Skeletal muscle tissue (tissue), 4 donors: ENCODE measurements around the gene FRMPD4. TPM values are rescaled to one million over a fixed set of nuclear protein-coding genes. Genes with fewer than 3 reads are reported as not detected.

Source experiments
- H3K27ac ChIP-seq: one replicate; pipeline ENCODE4 v1.7.0; 2013; ENCODE audit warnings: mild to moderate bottlenecking, low read depth, low read length, inconsistent platforms
- H3K27me3 ChIP-seq, 3 donors: one replicate each; pipeline ENCODE4 v1.7.0; 2013; ENCODE audit warnings: low read length in 3 of 3; ENCODE audit not compliant: control insufficient read depth in 3 of 3, insufficient read depth in 3 of 3
- H3K36me3 ChIP-seq, 3 donors: one replicate each; pipeline ENCODE4 v1.7.0; 2013; ENCODE audit warnings: low read length in 3 of 3; ENCODE audit not compliant: control insufficient read depth in 3 of 3, insufficient read depth in 3 of 3
- H3K4me1 ChIP-seq, 3 donors: one replicate each; pipeline ENCODE4 v1.7.0; 2013; ENCODE audit warnings: low read length in 3 of 3, mild to moderate bottlenecking in 3 of 3; ENCODE audit not compliant: control insufficient read depth in 3 of 3, insufficient read depth in 3 of 3
- H3K4me3 ChIP-seq, 3 donors: one replicate each; pipeline ENCODE4 v1.7.0; 2013; ENCODE audit warnings: low read length in 3 of 3
- H3K9ac ChIP-seq, 3 donors: one replicate each; pipeline ENCODE4 v1.7.0; 2013; ENCODE audit warnings: low read length in 3 of 3, mild to moderate bottlenecking in 3 of 3, moderate library complexity in 2 of 3, low read depth in 1 of 3
- H3K9me3 ChIP-seq, 3 donors: one replicate each; pipeline ENCODE4 v1.7.0; 2013; ENCODE audit warnings: low read length in 3 of 3; ENCODE audit not compliant: control insufficient read depth in 3 of 3
- total RNA-seq: library from RNA; depleted of rRNA; stranded (reverse); fragments of >200 nt; gene quantifications from one replicate; pipeline ENCODE4 v1.2.3, GENCODE V29; 2014
- donor health status: Osteomylitis.

The FRMPD4 gene
- total RNA-seq, 1 donor from 2014 or later: 1.0 TPM

- H3K27me3 ChIP-seq: no peaks in the 10 kb centered on the region
- no peak overlapping the region for H3K9ac ChIP-seq
- no peaks in the 10 kb centered on the region for H3K4me1 ChIP-seq
- no peak overlapping the region for H3K27ac ChIP-seq
- H3K36me3 ChIP-seq: no peaks in the 10 kb centered on the region
- no peaks in the 10 kb centered on the region for H3K9me3 ChIP-seq
- no peak overlapping the region for H3K4me3 ChIP-seq
These were observed 144.7 kb downstream of the FRMPD4 start for GRCh38 chrX:12282991-12283390.

GRCh38 chrX:12292996-12293765 lies 154.9 kb downstream of the FRMPD4 start:
- H3K4me1 ChIP-seq: no peaks in the 10 kb centered on the region
- H3K4me3 ChIP-seq: no peak overlapping the region
- H3K27ac ChIP-seq: no peak overlapping the region
- H3K27me3 ChIP-seq: no peaks in the 10 kb centered on the region
- no peaks in the 10 kb centered on the region for H3K9me3 ChIP-seq
- no peaks in the 10 kb centered on the region for H3K36me3 ChIP-seq
- no peak overlapping the region for H3K9ac ChIP-seq

DNA sequence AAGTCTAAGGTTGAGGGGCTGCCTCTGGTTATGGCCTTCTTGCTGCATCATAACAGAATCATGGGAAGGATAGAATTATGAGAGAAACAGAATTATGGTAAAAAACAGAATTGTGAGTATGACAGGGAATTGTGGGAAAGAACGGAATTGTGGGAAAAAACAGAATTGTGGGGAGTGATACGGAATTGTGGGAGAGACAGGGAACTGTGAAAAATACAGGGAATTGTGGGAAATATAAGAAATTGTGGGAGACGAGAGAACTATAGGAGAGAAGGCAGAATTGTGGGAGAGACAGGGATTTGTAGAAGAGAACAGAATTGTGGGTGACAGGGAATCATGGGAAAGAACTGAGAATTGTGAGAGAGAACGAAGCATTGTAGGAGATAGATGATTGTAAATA lies 159.1 kb downstream of the FRMPD4 start:
- Histone ChIP-seq H3K27me3 (no peaks in the 10 kb centered on the region), H3K36me3 (no peaks in the 10 kb centered on the region), H3K9me3 (no peaks in the 10 kb centered on the region), H3K4me3 (no peak overlapping the region), H3K27ac (no peak overlapping the region), H3K9ac (no peak overlapping the region), H3K4me1 (no peaks in the 10 kb centered on the region)

DNA sequence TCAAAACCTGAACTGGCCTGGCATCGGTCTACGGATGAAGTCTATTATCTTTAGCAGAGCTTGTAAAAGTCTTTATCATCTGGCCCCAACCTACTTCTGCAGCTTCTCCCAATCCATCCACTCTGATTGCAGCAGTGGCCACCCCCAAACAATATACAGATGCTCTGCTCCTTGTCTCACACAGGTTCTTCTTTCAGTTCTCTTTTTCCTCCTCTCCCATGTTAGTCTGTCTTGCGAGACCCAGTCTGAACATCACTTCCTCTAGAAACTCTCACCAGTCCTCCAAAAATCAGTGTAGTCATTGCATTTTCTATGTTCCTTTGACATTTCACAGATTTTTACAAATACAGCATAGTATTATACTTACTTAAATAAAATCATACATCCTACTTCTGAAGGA lies 163.0 kb downstream of the FRMPD4 start:
- Histone ChIP-seq H3K9ac (no peak overlapping the region), H3K27me3 (no peaks in the 10 kb centered on the region), H3K27ac (no peak overlapping the region), H3K4me3 (no peak overlapping the region), H3K36me3 (no peaks in the 10 kb centered on the region), H3K9me3 (no peaks in the 10 kb centered on the region), H3K4me1 (no peaks in the 10 kb centered on the region)

GRCh38 chrX:12304261-12304660 lies 166.0 kb downstream of the FRMPD4 start:
- Histone ChIP-seq H3K4me1 (no peaks in the 10 kb centered on the region), H3K9ac (no peak overlapping the region), H3K27ac (no peak overlapping the region)

GRCh38 chrX:12307961-12308360 lies 169.7 kb downstream of the FRMPD4 start:
- H3K36me3 ChIP-seq: no peaks in the 10 kb centered on the region
- no peaks in the 10 kb centered on the region for H3K4me1 ChIP-seq

More at GRCh38 chrX:12304261-12304660, 166.0 kb downstream of the FRMPD4 start:
- H3K36me3 ChIP-seq: no peaks in the 10 kb centered on the region
- H3K9me3 ChIP-seq: no peaks in the 10 kb centered on the region
- no peaks in the 10 kb centered on the region for H3K27me3 ChIP-seq
- no peak overlapping the region for H3K4me3 ChIP-seq

DNA sequence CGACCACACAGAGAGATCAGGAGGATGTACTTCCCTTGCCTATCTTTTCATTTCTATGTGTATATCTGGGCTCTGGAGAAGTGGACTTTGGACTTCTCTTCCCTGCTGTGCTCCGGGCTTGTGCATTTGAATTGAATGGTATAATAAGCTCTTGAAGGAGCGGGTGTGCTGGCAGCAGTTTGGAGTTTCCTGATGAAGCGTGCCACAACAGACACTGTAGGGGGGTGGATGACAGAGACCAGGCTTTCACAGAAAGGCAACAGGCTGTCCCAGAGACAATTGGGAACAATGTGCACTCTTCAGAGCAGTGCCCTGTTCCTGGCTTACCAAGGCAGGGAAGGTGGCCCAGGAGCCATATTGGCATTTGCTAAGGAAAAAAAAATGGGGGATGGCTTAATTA lies 170.1 kb downstream of the FRMPD4 start:
- H3K27ac ChIP-seq: no peak overlapping the region
- H3K36me3 ChIP-seq: no peaks in the 10 kb centered on the region
- H3K9ac ChIP-seq: no peak overlapping the region
- H3K9me3 ChIP-seq: no peaks in the 10 kb centered on the region
- H3K4me1 ChIP-seq: no peaks in the 10 kb centered on the region
- H3K27me3 ChIP-seq: no peaks in the 10 kb centered on the region
- no peak overlapping the region for H3K4me3 ChIP-seq

More at GRCh38 chrX:12307961-12308360, 169.7 kb downstream of the FRMPD4 start:
- H3K4me3 ChIP-seq: no peak overlapping the region
- no peaks in the 10 kb centered on the region for H3K27me3 ChIP-seq
- H3K9ac ChIP-seq: no peak overlapping the region
- no peak overlapping the region for H3K27ac ChIP-seq
- H3K9me3 ChIP-seq: no peaks in the 10 kb centered on the region

GRCh38 chrX:12309040-12309743 lies 170.9 kb downstream of the FRMPD4 start:
- Histone ChIP-seq H3K27ac (no peak overlapping the region), H3K27me3 (no peaks in the 10 kb centered on the region), H3K9ac (no peak overlapping the region), H3K9me3 (no peaks in the 10 kb centered on the region), H3K36me3 (no peaks in the 10 kb centered on the region), H3K4me1 (no peaks in the 10 kb centered on the region), H3K4me3 (no peak overlapping the region)

DNA sequence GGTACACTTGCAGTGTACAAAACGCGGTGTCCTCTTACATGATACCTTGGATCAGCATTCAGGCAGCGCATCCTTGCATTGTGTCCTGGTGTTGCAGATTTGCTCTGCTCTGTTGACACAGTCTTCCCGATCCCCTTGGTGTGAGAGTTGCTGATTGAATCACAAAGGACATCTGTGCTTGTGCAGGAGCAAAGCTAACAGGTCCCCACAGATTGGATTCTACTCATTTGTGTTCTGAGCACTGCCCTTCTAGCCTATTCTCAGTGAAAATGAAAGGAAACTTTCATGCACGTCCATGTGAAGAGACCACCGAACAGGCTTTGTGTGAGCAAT lies 171.4 kb downstream of the FRMPD4 start:
- Histone ChIP-seq H3K27me3 (no peaks in the 10 kb centered on the region), H3K9me3 (no peaks in the 10 kb centered on the region), H3K9ac (no peak overlapping the region), H3K36me3 (no peaks in the 10 kb centered on the region), H3K4me3 (no peak overlapping the region), H3K27ac (no peak overlapping the region), H3K4me1 (no peaks in the 10 kb centered on the region)

- Histone ChIP-seq H3K9me3 (no peaks in the 10 kb centered on the region), H3K4me1 (no peaks in the 10 kb centered on the region), H3K27ac (no peak overlapping the region), H3K27me3 (no peaks in the 10 kb centered on the region), H3K9ac (no peak overlapping the region), H3K4me3 (no peak overlapping the region), H3K36me3 (no peaks in the 10 kb centered on the region)
These were observed 176.4 kb downstream of the FRMPD4 start for GRCh38 chrX:12314651-12315050.
